ENCODE results near the gene GPR65. TPM values are rescaled to one million over a fixed set of nuclear protein-coding genes. Genes with fewer than 3 reads are reported as not detected.

GPR65 gene
- total RNA-seq, 4 donors from 2014 or later: 0.23 to 0.25 (median 0.23) TPM; not detected in 1

GRCh38 chr14:87992346-87992717, 12.6 kb upstream of the GPR65 start:
- TF ChIP-seq POLR2A (IDR thresholded peaks at IDR 0.05) (no peak), CTCF (IDR thresholded peaks at IDR 0.05) (no peak)
- H3K4me3 ChIP-seq (ENCODE audit: low read depth, poor library complexity, severe bottlenecking): peak overlapping the region; percentile 73
- 7 to 10% methylated on average over 20 of the region's 20 CpGs for WGBS, 2 donors
- DNase-seq (ENCODE audit: low spot score in 2 of 2): no peak
- intact Hi-C loops (cut with DNase I; ENCODE audit: low total_unique reads): no loop called here

- peak within 1 kb of the TSS; percentile 73 for H3K4me3 ChIP-seq (ENCODE audit: low read depth, poor library complexity, severe bottlenecking)
- intact Hi-C loops (cut with DNase I; ENCODE audit: low total_unique reads): no loop called here
- WGBS, 2 donors: 4 to 5% methylated on average over 41 of the region's 83 CpGs
- DNase-seq (ENCODE audit: low spot score in 2 of 2): peak; percentile 92 to 99
- no peak for TF ChIP-seq POLR2A (IDR thresholded peaks at IDR 0.05)
- TF ChIP-seq CTCF (IDR thresholded peaks at IDR 0.05): no peak
These were observed 12.0 kb upstream of the GPR65 start, which contains the start of gene GALC for GRCh38 chr14:87992718-87993628. Gene GALC, minus strand, starts transcription at chr14:87993182. Its CDS starts 18 bp downstream, at chr14:87993164.

GRCh38 chr14:87994974-87995373, 10.0 kb upstream of the GPR65 start:
- intact Hi-C loops (cut with DNase I; ENCODE audit: low total_unique reads): no loop called here
- WGBS, 2 donors: 91 to 92% methylated on average over 6 of the region's 6 CpGs
- H3K4me3 ChIP-seq (ENCODE audit: low read depth, poor library complexity, severe bottlenecking): no peak overlapping the region
- DNase-seq (ENCODE audit: low spot score in 2 of 2): no peak
- TF ChIP-seq CTCF (IDR thresholded peaks at IDR 0.05): no peak

GRCh38 chr14:87995500-87996290, 9.2 kb upstream of the GPR65 start:
- no peak overlapping the region for H3K4me3 ChIP-seq (ENCODE audit: low read depth, poor library complexity, severe bottlenecking)
- TF ChIP-seq CTCF (IDR thresholded peaks at IDR 0.05): no peak
- TF ChIP-seq POLR2A (IDR thresholded peaks at IDR 0.05): no peak
- intact Hi-C loops (cut with DNase I; ENCODE audit: low total_unique reads): no loop called here
- WGBS, 2 donors: 54 to 67% methylated on average over 6 of the region's 6 CpGs
- no peak for DNase-seq (ENCODE audit: low spot score in 2 of 2)

- H3K4me3 ChIP-seq (ENCODE audit: low read depth, poor library complexity, severe bottlenecking): no peak overlapping the region
- DNase-seq (ENCODE audit: low spot score in 2 of 2): no peak
- TF ChIP-seq CTCF (IDR thresholded peaks at IDR 0.05) (no peak), POLR2A (IDR thresholded peaks at IDR 0.05) (no peak)
- intact Hi-C loops (cut with DNase I; ENCODE audit: low total_unique reads): no loop called here
- 36 to 40% methylated on average over 1 of the region's 1 CpG for WGBS, 2 donors
These were observed 8.7 kb upstream of the GPR65 start for GRCh38 chr14:87996291-87996592.

All from lower leg skin (tissue), 4 donors.